GM23338 (cell line): ENCODE results near the gene TFB1M. TPM values are rescaled to one million over a fixed set of nuclear protein-coding genes. Genes with fewer than 3 reads are reported as not detected.

Experiments used
- ATAC-seq: fragments of 200-7000 bp; cut with Tn5 transposase; 3 replicates; pipeline ENCODE4 v1.9.1; 2020
- DNase-seq: peaks from one replicate; pipeline ENCODE4 v3.0.0-alpha.2; 2015; ENCODE audit warnings: low spot score
- H2AFZ ChIP-seq: fragments of 200-600 bp; sonication (generic); 2 replicates; pipeline ENCODE4 v1.8.0; 2016; ENCODE audit warnings: antibody characterized with exemption, mild to moderate bottlenecking, moderate library complexity
- H3F3A ChIP-seq: fragments of 200-600 bp; sonication (generic); replicated peaks from 2 replicates; pipeline ENCODE4 v1.8.0; 2017; ENCODE audit warnings: antibody characterized with exemption, mixed run types, low read depth
- H3K27ac ChIP-seq: fragments of 200-600 bp; sonication (generic); 2 replicates; pipeline ENCODE4 v1.6.1; 2016; ENCODE audit warnings: low read depth
- H3K27me3 ChIP-seq: fragments of 200-600 bp; sonication (generic); 2 replicates; pipeline ENCODE4 v1.8.0; 2016; ENCODE audit warnings: mild to moderate bottlenecking, mixed run types, moderate library complexity; ENCODE audit not compliant: insufficient read depth
- H3K36me3 ChIP-seq: fragments of 200-600 bp; sonication (generic); 2 replicates; pipeline ENCODE4 v1.8.0; 2016; ENCODE audit warnings: mild to moderate bottlenecking; ENCODE audit not compliant: insufficient read depth
- H3K4me1 ChIP-seq: fragments of 200-600 bp; sonication (generic); 2 replicates; pipeline ENCODE4 v1.8.0; 2016; ENCODE audit warnings: mild to moderate bottlenecking, moderate library complexity; ENCODE audit not compliant: insufficient read depth
- H3K4me2 ChIP-seq: fragments of 200-600 bp; sonication (generic); 2 replicates; pipeline ENCODE4 v1.7.1; 2017; ENCODE audit warnings: mixed run types
- H3K4me3 ChIP-seq: fragments of 200-600 bp; sonication (generic); 2 replicates; pipeline ENCODE4 v1.6.1; 2016; ENCODE audit warnings: mixed run types
- H3K79me2 ChIP-seq: fragments of 200-600 bp; sonication (generic); replicated peaks from 2 replicates; pipeline ENCODE4 v1.8.0; 2017; ENCODE audit warnings: mild to moderate bottlenecking; ENCODE audit not compliant: insufficient read depth
- H3K9me2 ChIP-seq: fragments of 200-600 bp; sonication (generic); 2 replicates; pipeline ENCODE4 v1.8.0; 2017; ENCODE audit not compliant: insufficient read depth
- H4K20me1 ChIP-seq: fragments of 200-600 bp; sonication (generic); replicated peaks from 2 replicates; pipeline ENCODE4 v1.8.0; 2017; ENCODE audit warnings: mild to moderate bottlenecking; ENCODE audit not compliant: insufficient read depth
- H3K27ac Mint-ChIP-seq: 2 replicates; pipeline ENCODE4 v1.8.0; 2020; ENCODE audit warnings: inconsistent platforms, mild to moderate bottlenecking, moderate library complexity, mixed read lengths
- H3K27me3 Mint-ChIP-seq: 3 replicates; pipeline ENCODE4 v1.8.0; 2022; ENCODE audit warnings: low read depth, mild to moderate bottlenecking, moderate library complexity, mixed read lengths, inconsistent platforms; ENCODE audit not compliant: insufficient read depth, poor library complexity
- H3K36me3 Mint-ChIP-seq: 3 replicates; pipeline ENCODE4 v1.8.0; 2021; ENCODE audit warnings: low read depth, mild to moderate bottlenecking, inconsistent platforms, moderate library complexity, mixed read lengths
- H3K4me1 Mint-ChIP-seq: 3 replicates; pipeline ENCODE4 v1.8.0; 2020; ENCODE audit warnings: mild to moderate bottlenecking, inconsistent platforms, mixed read lengths
- H3K4me3 Mint-ChIP-seq: 3 replicates; pipeline ENCODE4 v1.8.0; 2021; ENCODE audit warnings: moderate library complexity, mild to moderate bottlenecking, inconsistent platforms, mixed read lengths
- H3K9me3 Mint-ChIP-seq: 3 replicates; pipeline ENCODE4 v1.8.0; 2020; ENCODE audit warnings: moderate library complexity, mild to moderate bottlenecking, inconsistent platforms, mixed read lengths
- CREB1 ChIP-seq: fragments of 250-450 bp; sonication (Bioruptor Pico); IDR thresholded peaks from 2 replicates; pipeline ENCODE4 v1.5.0; 2020; ENCODE audit warnings: low read depth, mild to moderate bottlenecking, moderate library complexity
- CTCF ChIP-seq, 2 experiments: fragments of 200-600 bp in 1 of 2; sonication (generic) in 1 of 2; conservative IDR thresholded peaks; 2 replicates each; pipeline versions ENCODE4 v1.5.1 to v1.6.1; 2016 to 2017; ENCODE audit warnings: antibody characterized with exemption in 2 of 2, low read depth in 2 of 2, mild to moderate bottlenecking in 2 of 2, moderate library complexity in 1 of 2
- ETS1 ChIP-seq: IDR thresholded peaks from 2 replicates; pipeline ENCODE4 v1.6.1; 2016; ENCODE audit warnings: antibody characterized with exemption
- EZH2 ChIP-seq: fragments of 200-600 bp; sonication (generic); IDR thresholded peaks from one replicate; pipeline ENCODE4 v1.8.0; 2017; ENCODE audit warnings: antibody characterized with exemption, mild to moderate bottlenecking, low read depth; ENCODE audit not compliant: unreplicated experiment
- EZH2phosphoT487 ChIP-seq: fragments of 200-600 bp; sonication (generic); IDR thresholded peaks from one replicate; pipeline ENCODE4 v1.8.1; 2018; ENCODE audit warnings: antibody characterized with exemption; ENCODE audit not compliant: unreplicated experiment
- JUNB ChIP-seq: IDR thresholded peaks from one replicate; pipeline ENCODE4 v1.6.1; 2016; ENCODE audit warnings: antibody characterized with exemption; ENCODE audit not compliant: unreplicated experiment
- NANOG ChIP-seq: IDR thresholded peaks from 2 replicates; pipeline ENCODE4 v1.6.1; 2016; ENCODE audit warnings: antibody characterized with exemption, borderline replicate concordance
- POLR2AphosphoS5 ChIP-seq: IDR thresholded peaks from 2 replicates; pipeline ENCODE4 v1.6.1; 2016; ENCODE audit warnings: antibody characterized with exemption, low read depth
- REST ChIP-seq: IDR thresholded peaks from one replicate; pipeline ENCODE4 v1.6.1; 2018; ENCODE audit warnings: antibody characterized with exemption; ENCODE audit not compliant: unreplicated experiment
- STAT1 ChIP-seq: IDR thresholded peaks from one replicate; pipeline ENCODE4 v1.6.1; 2016; ENCODE audit warnings: antibody characterized with exemption; ENCODE audit not compliant: unreplicated experiment
- ZNF114 ChIP-seq: fragments of 250-450 bp; sonication (Bioruptor Pico); IDR thresholded peaks from 2 replicates; pipeline ENCODE4 v1.5.0; 2020; ENCODE audit warnings: mild to moderate bottlenecking, moderate library complexity
- ZNF331 ChIP-seq: fragments of 250-450 bp; sonication (Bioruptor Pico); IDR thresholded peaks from 2 replicates; pipeline ENCODE4 v1.5.0; 2020; ENCODE audit warnings: low read depth, mild to moderate bottlenecking, moderate library complexity
- ZNF462 ChIP-seq: fragments of 250-450 bp; sonication (Bioruptor Pico); IDR thresholded peaks from 2 replicates; pipeline ENCODE4 v1.5.0; 2020; ENCODE audit warnings: mild to moderate bottlenecking, moderate library complexity
- polyA plus RNA-seq: library from polyadenylated mRNA; unstranded; fragments of >200 nt; fragmentation: Nextera tagmentation; extraction: Ambion mirVana; gene quantifications from 2 replicates; pipeline ENCODE4 v1.2.1, GENCODE V29; 2016
- total RNA-seq: library from RNA; depleted of rRNA; stranded (reverse); fragments of >200 nt; shearing (Covaris generic); gene quantifications from 2 replicates; pipeline ENCODE4 v1.2.3, GENCODE V29; 2014

Gene TFB1M
- total and polyA plus RNA-seq, 2 experiments from 2014 or later = 51.1 to 66.9 TPM

GRCh38 chr6:155329460-155330132 lies 15.3 kb upstream of the TFB1M start:
- Histone ChIP-seq H3K4me2 (no peak overlapping the region), H3K4me3 (no peak overlapping the region), H4K20me1 (no peaks in the 10 kb centered on the region), H3K27me3 (no peaks in the 10 kb centered on the region), H3F3A (no peaks in the 10 kb centered on the region), H3K36me3 (no peaks in the 10 kb centered on the region), H2AFZ (no peak overlapping the region), H3K9me2 (no peaks in the 10 kb centered on the region), H3K27ac (no peak overlapping the region), H3K79me2 (no peaks in the 10 kb centered on the region), H3K4me1 (peaks cover 6% of the 10 kb centered on the region; the same call in 1 of the 2 replicates)
- DNase-seq = no peak
- no peak for ATAC-seq
- no peaks in the 10 kb centered on the region for H3K27me3 Mint-ChIP-seq
- TF ChIP-seq ZNF114 = no peak
- TF ChIP-seq STAT1 = no peak
- TF ChIP-seq REST = no peak
- no peak for TF ChIP-seq ZNF462
- no peak for TF ChIP-seq ZNF331 (CRISPR knock-in tag)
- no peak for TF ChIP-seq CREB1 (CRISPR knock-in tag)
- no peak for TF ChIP-seq CTCF (conservative IDR thresholded peaks at IDR 0.05; ENCODE audit: low read depth in 2 of 2)
- TF ChIP-seq POLR2AphosphoS5 = no peak
- no peak for TF ChIP-seq ETS1
- TF ChIP-seq EZH2 = no peak
- TF ChIP-seq NANOG = no peak
- TF ChIP-seq JUNB = no peak
- no peak for TF ChIP-seq EZH2phosphoT487
- H3K4me3 Mint-ChIP-seq = no peak overlapping the region
- no peaks in the 10 kb centered on the region for H3K36me3 Mint-ChIP-seq
- no peaks in the 10 kb centered on the region for H3K9me3 Mint-ChIP-seq
- no peak overlapping the region for H3K27ac Mint-ChIP-seq
- peaks cover 13% of the 10 kb centered on the region for H3K4me1 Mint-ChIP-seq
